SK-N-SH treated with all-trans-retinoic acid at 6 μM for 48 hours (cell line): ENCODE measurements around the gene KRT84.

Experiments
- BACH2 ChIP-seq: fragments of 250-450 bp; sonication (Bioruptor Pico); IDR thresholded peaks from 2 replicates; pipeline ENCODE4 v1.9.0; 2021; ENCODE audit warnings: mild to moderate bottlenecking, borderline replicate concordance
- PATZ1 ChIP-seq: fragments of 250-450 bp; sonication (Bioruptor Pico); IDR thresholded peaks from 2 replicates; pipeline ENCODE4 v1.8.0; 2020; ENCODE audit warnings: mild to moderate bottlenecking, moderate library complexity, borderline replicate concordance
- PPARA ChIP-seq: fragments of 250-450 bp; sonication (Bioruptor Pico); IDR thresholded peaks from 2 replicates; pipeline ENCODE4 v1.5.0; 2020; ENCODE audit warnings: mild to moderate bottlenecking, borderline replicate concordance
- TSHZ2 ChIP-seq: fragments of 250-450 bp; sonication (Bioruptor Pico); IDR thresholded peaks from 2 replicates; pipeline ENCODE4 v1.5.0; 2020; ENCODE audit warnings: mild to moderate bottlenecking, moderate library complexity
- ZNF565 ChIP-seq: fragments of 450-650 bp; formaldehyde crosslinking; conservative IDR thresholded peaks from 2 replicates; pipeline ENCODE4 v1.5.0; 2020; ENCODE audit warnings: low read depth, mild to moderate bottlenecking, moderate library complexity

DNA sequence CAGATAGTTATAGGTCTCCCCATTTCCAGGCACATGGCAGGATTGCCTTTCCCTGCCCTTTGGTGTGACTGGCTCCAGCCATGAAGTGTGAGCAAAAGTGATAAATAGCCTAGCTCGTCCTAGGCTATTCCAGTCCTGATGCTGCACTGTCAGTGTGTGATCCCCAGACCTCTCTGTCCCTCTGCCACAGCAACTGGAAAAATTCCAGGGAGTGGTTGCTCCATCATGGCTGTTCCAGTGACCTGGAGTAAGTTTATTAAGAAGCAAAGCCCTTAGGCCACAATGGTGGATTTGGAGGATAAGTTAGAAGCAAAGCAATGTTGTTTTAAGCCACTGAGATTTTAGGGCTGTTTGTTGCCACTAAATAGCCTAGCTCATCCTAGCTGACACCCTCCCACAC, 54.4 kb downstream of the KRT84 start:
- TF ChIP-seq PPARA (CRISPR knock-in tag) = no peak
- TF ChIP-seq PATZ1 (CRISPR knock-in tag) = no peak
- no peak for TF ChIP-seq BACH2 (CRISPR knock-in tag)
- TF ChIP-seq ZNF565 = no peak
- no peak for TF ChIP-seq TSHZ2 (CRISPR knock-in tag)
